Sigmoid colon (tissue), 4 donors: Measurements from ENCODE around the gene CHPF2.

Experiments used
- CTCF ChIP-seq, 4 experiments: fragments of 450-650 bp in 3 of 4; fragments of 200-600 bp in 1 of 4; IDR thresholded peaks; one replicate each; pipeline ENCODE4 v1.5.1; 2016 to 2019; ENCODE audit warnings: antibody characterized with exemption in 4 of 4, mild to moderate bottlenecking in 3 of 4, moderate library complexity in 2 of 4
- EP300 ChIP-seq, 4 donors: sonication (generic); formaldehyde crosslinking; IDR thresholded peaks; one replicate each; pipeline ENCODE4 v1.6.1; 2017; ENCODE audit warnings: antibody characterized with exemption in 4 of 4
- POLR2AphosphoS5 ChIP-seq, 4 donors: sonication (generic); formaldehyde crosslinking; IDR thresholded peaks; one replicate each; pipeline ENCODE4 v1.6.1; 2017; ENCODE audit warnings: antibody characterized with exemption in 4 of 4

GRCh38 chr7:151186640-151187408 is 45.5 kb upstream of the CHPF2 start, which contains the start of gene ASB10:
- TF ChIP-seq POLR2AphosphoS5 (IDR thresholded peaks at IDR 0.05): no peak
- no peak for TF ChIP-seq CTCF (IDR thresholded peaks at IDR 0.05)
- no peak for TF ChIP-seq EP300 (IDR thresholded peaks at IDR 0.05)
